Smooth muscle cell of the umbilical artery (primary cell): Measurements from ENCODE around the gene CHST5. TPM values are rescaled to one million over a fixed set of nuclear protein-coding genes. Genes with fewer than 3 reads are reported as not detected.

Experiments used
- total RNA-seq: library from RNA; depleted of rRNA; stranded (reverse); fragments of >200 nt; gene quantifications from 2 replicates; pipeline ENCODE4 v1.2.3, GENCODE V29; 2014

CHST5 gene
- 0.23 TPM in 1 of 2 replicates, not detected in the other for total RNA-seq

DNA sequence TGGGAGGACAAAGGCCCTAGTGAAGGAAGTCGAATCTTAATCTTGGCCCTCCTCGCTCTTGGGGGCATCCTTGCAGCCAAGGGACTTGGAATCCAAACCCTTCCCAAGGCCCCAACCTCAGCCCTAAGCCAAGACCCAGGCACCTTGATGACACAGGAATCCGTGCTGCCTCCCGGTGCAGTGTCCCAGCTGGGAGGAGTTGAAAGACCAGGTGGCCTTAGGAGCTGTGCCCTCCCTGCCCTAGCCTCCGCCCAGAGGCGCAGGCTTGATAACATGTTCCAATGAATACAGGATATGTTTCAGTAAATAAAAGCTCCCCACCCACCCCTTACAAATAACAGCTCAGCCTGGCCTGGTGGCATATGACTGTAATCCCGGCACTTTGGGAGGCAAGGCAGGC is at the start of gene CHST5:
Gene CHST5, minus strand, starts transcription at position 208 of the 400 bp plus-strand sequence. CDS start 5,724 bp downstream, outside the sequence.

DNA sequence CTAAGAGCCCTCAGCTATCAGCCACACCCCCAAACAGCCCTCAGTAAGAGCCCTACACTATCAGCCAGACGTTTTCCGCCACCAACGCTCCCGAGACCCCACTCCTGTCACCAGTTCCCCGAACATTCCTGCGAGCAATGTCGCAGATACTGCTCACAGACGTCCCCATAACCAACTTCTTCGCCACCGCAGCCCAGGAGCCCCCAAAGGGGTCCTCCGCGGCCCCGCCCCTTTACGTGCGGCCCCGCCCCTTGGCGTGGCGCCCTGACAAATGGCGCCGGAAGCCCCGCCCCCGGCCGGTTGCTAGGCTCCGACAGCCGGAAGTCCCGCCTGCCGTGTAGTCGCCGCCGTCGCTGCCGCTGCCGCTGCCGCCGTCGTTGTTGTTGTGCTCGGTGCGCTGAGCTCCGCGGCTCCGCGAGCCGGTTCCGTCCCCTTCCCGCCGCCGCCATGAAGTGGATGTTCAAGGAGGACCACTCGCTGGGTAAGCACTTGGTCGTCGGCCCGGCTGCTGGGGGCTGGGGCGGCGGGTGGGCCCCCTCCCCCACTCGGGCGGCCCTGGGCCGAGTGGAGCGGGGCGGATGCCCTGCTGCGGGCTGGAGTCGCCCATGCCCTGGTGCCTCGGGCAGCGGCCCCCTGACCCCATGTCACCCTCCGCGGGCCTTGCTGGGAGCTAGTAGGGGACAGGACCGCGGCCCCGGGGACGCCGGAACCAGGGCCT is 30.3 kb upstream of the CHST5 start, which contains the start of gene GABARAPL2:
Gene GABARAPL2, plus strand, starts transcription at position 340 of the 718 bp plus-strand sequence. Its CDS starts 108 bp downstream, at position 448.

DNA sequence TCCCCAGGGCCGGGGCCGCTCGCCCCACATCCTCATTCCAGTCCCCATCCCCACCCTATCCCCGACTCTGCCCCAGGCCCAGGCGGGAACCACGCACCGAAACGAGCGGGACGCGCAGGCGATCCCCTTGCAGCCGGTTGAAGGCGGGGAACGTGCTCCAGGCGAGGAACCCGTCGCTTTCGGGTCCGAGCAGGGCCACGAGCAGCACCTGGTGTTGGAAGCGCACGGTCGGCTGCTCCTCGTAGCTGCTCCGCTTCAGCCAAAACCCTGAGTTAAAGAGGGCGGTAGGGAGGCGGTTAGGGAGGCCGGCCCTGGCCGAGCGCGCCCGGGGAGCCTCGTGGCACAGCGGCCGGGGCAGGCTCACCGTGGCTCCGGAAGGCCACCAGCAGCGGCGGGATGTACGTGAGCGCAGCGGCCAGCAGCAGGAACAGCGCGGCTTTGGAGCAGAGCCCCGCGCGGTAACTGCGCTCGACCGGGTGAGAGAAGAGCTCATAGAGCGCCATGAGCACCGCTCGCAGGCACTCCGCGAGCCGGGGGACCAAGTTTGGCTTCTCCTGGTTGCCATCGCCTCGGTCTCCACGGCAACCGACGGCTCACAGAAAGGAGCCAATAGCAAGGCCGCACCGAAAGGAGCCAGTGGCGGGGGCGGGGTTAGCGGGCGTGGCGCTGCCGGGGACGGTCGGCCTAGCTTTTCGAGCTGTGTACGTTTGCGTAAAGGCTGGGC is 20.0 kb upstream of the CHST5 start, which contains the start of gene TMEM231:
Gene TMEM231, minus strand, starts transcription at position 546 of the 724 bp plus-strand sequence. Its CDS starts 43 bp downstream, at position 503.

DNA sequence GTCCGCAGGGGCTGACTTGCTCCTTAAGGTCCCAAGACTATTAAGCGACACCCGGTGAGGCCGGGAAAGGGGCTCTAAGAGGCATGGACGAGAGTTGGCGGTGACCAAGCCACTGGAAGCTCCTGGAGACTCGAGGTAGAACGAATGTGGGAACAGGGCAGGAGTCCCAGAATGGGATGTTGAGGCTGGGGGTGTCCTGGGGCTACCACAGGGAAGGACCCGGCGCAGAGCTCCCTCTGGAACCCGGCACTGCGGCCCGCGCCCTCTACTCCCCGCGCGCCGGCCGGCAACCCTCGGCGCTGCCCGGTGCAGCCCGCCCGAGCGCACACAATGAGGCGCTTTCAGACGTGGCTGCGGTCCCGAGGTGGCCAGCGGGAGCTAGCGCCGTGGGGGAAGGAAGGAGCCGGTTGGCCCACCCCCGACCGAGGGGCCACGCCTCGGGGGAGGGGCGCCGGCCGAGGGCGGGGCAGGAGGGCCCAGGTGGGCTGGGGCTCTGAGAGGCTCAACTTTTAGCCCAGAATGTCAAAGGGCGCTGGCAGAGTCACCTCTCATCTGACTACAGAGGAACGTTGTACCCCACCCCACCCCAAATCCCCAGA is 40.7 kb downstream of the CHST5 start, which contains the start of gene CHST6:
Gene CHST6, minus strand, starts transcription at position 366 of the 599 bp plus-strand sequence. CDS start 15,613 bp downstream, outside the sequence.

Other genes starting within 250 kb of the CHST5 start
- 52.0 and 64.4 TPM in 2 replicates for gene CFDP1, start 102.6 kb downstream of the CHST5 start, total RNA-seq
- gene TMEM170A, start 71.4 kb downstream of the CHST5 start, total RNA-seq, result 22.0 and 22.1 TPM in 2 replicates
- gene CHST6, start 40.7 kb downstream of the CHST5 start, total RNA-seq, result 4.5 and 6.2 TPM in 2 replicates
- gene TMEM231, start 20.1 kb upstream of the CHST5 start, total RNA-seq, result 17.2 and 21.5 TPM in 2 replicates
- 50.2 and 85.2 TPM in 2 replicates for gene GABARAPL2, start 30.3 kb upstream of the CHST5 start, total RNA-seq
- gene ADAT1, start 87.2 kb upstream of the CHST5 start, total RNA-seq, result 68.9 and 80.5 TPM in 2 replicates
- gene KARS1, start 111.6 kb upstream of the CHST5 start, total RNA-seq, result 127 and 164 TPM in 2 replicates
- 55.6 and 56.4 TPM in 2 replicates for gene TERF2IP, start 111.7 kb upstream of the CHST5 start, total RNA-seq
- gene CPHXL2, start 140.9 kb upstream of the CHST5 start, total RNA-seq, result not detected in 2 replicates
- gene DUXB, start 165.4 kb upstream of the CHST5 start, total RNA-seq, result not detected in 2 replicates
- not detected in 2 replicates for gene CPHXL, start 190.4 kb upstream of the CHST5 start, total RNA-seq